ENCODE results near the gene WDR59.

WDR59 gene

GRCh38 chr16:74999609-75000480, 14.9 kb upstream of the WDR59 start:
- no peak for DNase-seq (ENCODE audit: low read depth)

GRCh38 chr16:74999219-74999608, 14.3 kb upstream of the WDR59 start:
- no peak for TF ChIP-seq CTCF (conservative IDR thresholded peaks at IDR 0.05; ENCODE audit: low read depth, low read length)
- H3K4me3 ChIP-seq (ENCODE audit: low read depth, low read length), result peak overlapping the region; percentile 72
- DNase-seq (ENCODE audit: low read depth), result peak; percentile 29

More at GRCh38 chr16:74999609-75000480, 14.9 kb upstream of the WDR59 start:
- H3K4me3 ChIP-seq (ENCODE audit: low read depth, low read length), result peak overlapping the region; percentile 72
- no peak for TF ChIP-seq CTCF (conservative IDR thresholded peaks at IDR 0.05; ENCODE audit: low read depth, low read length)

GRCh38 chr16:74998481-74999218, 13.7 kb upstream of the WDR59 start, which contains the start of gene ZNRF1:
ZNRF1 (plus strand) TSS chr16:74999024; CDS start chr16:74999672, 648 bp downstream.
- peak within 1 kb of the TSS; percentile 72 for H3K4me3 ChIP-seq (ENCODE audit: low read depth, low read length)
- DNase-seq (ENCODE audit: low read depth), result peak; percentile 80
- peak; percentile 86 for TF ChIP-seq CTCF (conservative IDR thresholded peaks at IDR 0.05; ENCODE audit: low read depth, low read length)

- no peak for DNase-seq (ENCODE audit: low read depth)
- no peak for TF ChIP-seq CTCF (conservative IDR thresholded peaks at IDR 0.05; ENCODE audit: low read depth, low read length)
Measured at GRCh38 chr16:74997042-74997491, 12.1 kb upstream of the WDR59 start.

GRCh38 chr16:74995986-74996385, 11.1 kb upstream of the WDR59 start:
- H3K4me3 ChIP-seq (ENCODE audit: low read depth, low read length), result no peak overlapping the region
- TF ChIP-seq CTCF (conservative IDR thresholded peaks at IDR 0.05; ENCODE audit: low read depth, low read length), result no peak
- no peak for DNase-seq (ENCODE audit: low read depth)

More at GRCh38 chr16:74997042-74997491, 12.1 kb upstream of the WDR59 start:
- H3K4me3 ChIP-seq (ENCODE audit: low read depth, low read length), result no peak overlapping the region

- H3K4me3 ChIP-seq (ENCODE audit: low read depth, low read length), result no peak overlapping the region
- no peak for TF ChIP-seq CTCF (conservative IDR thresholded peaks at IDR 0.05; ENCODE audit: low read depth, low read length)
- no peak for DNase-seq (ENCODE audit: low read depth)
Measured at GRCh38 chr16:74991593-74992403, 6.9 kb upstream of the WDR59 start.

Measured in choroid plexus epithelial cell (primary cell).